WTC11 (cell line): ENCODE measurements around the gene MPST.

Source experiments
- AFF4 ChIP-seq: sonication (generic); formaldehyde crosslinking; IDR thresholded peaks from 2 replicates; pipeline ENCODE4 v1.8.1; 2023; ENCODE audit warnings: mild to moderate bottlenecking, missing genetic modification reagents, borderline replicate concordance
- ATF1 ChIP-seq: sonication (generic); formaldehyde crosslinking; IDR thresholded peaks from 2 replicates; pipeline ENCODE4 v1.8.1; 2023; ENCODE audit warnings: mild to moderate bottlenecking, moderate library complexity, missing genetic modification reagents
- ATF3 ChIP-seq: sonication (generic); formaldehyde crosslinking; conservative IDR thresholded peaks from 2 replicates; pipeline ENCODE4 v1.8.1; 2022; ENCODE audit warnings: mild to moderate bottlenecking, missing genetic modification reagents
- ATF6 ChIP-seq: sonication (generic); formaldehyde crosslinking; IDR thresholded peaks from 2 replicates; pipeline ENCODE4 v1.8.1; 2023; ENCODE audit warnings: mild to moderate bottlenecking, missing genetic modification reagents
- CBFB ChIP-seq: sonication (generic); formaldehyde crosslinking; IDR thresholded peaks from 2 replicates; pipeline ENCODE4 v1.8.1; 2022; ENCODE audit warnings: mild to moderate bottlenecking, low read depth, missing genetic modification reagents
- CREB1 ChIP-seq: sonication (generic); formaldehyde crosslinking; IDR thresholded peaks from 2 replicates; pipeline ENCODE4 v1.8.0; 2023; ENCODE audit warnings: mild to moderate bottlenecking, missing genetic modification reagents
- CTCF ChIP-seq: fragments of 200-600 bp; IDR thresholded peaks from 2 replicates; pipeline ENCODE4 v1.8.0; 2022; ENCODE audit warnings: antibody characterized with exemption
- ELF4 ChIP-seq: sonication (generic); formaldehyde crosslinking; IDR thresholded peaks from 2 replicates; pipeline ENCODE4 v1.8.1; 2022; ENCODE audit warnings: low read depth, mild to moderate bottlenecking, moderate library complexity, missing genetic modification reagents
- FOXK1 ChIP-seq: sonication (generic); formaldehyde crosslinking; IDR thresholded peaks from 2 replicates; pipeline ENCODE4 v1.8.0; 2022; ENCODE audit warnings: mild to moderate bottlenecking, moderate library complexity, missing genetic modification reagents
- IRF1 ChIP-seq: sonication (generic); formaldehyde crosslinking; IDR thresholded peaks from 2 replicates; pipeline ENCODE4 v1.8.0; 2023; ENCODE audit warnings: missing genetic modification reagents
- MAX ChIP-seq: sonication (generic); formaldehyde crosslinking; IDR thresholded peaks from 2 replicates; pipeline ENCODE4 v1.8.0; 2022; ENCODE audit warnings: mild to moderate bottlenecking, missing genetic modification reagents
- NR2C2 ChIP-seq: sonication (generic); formaldehyde crosslinking; IDR thresholded peaks from 2 replicates; pipeline ENCODE4 v1.8.0; 2022; ENCODE audit warnings: mild to moderate bottlenecking, missing genetic modification reagents
- USF2 ChIP-seq: sonication (generic); formaldehyde crosslinking; IDR thresholded peaks from 2 replicates; pipeline ENCODE4 v1.8.1; 2023; ENCODE audit warnings: mild to moderate bottlenecking, missing genetic modification reagents, moderate library complexity
- TF ChIP-seq, protein P1 (sequence below): sonication (generic); formaldehyde crosslinking; IDR thresholded peaks from 2 replicates; pipeline ENCODE4 v1.8.1; 2023; ENCODE audit warnings: mild to moderate bottlenecking, moderate library complexity, missing genetic modification reagents

DNA sequence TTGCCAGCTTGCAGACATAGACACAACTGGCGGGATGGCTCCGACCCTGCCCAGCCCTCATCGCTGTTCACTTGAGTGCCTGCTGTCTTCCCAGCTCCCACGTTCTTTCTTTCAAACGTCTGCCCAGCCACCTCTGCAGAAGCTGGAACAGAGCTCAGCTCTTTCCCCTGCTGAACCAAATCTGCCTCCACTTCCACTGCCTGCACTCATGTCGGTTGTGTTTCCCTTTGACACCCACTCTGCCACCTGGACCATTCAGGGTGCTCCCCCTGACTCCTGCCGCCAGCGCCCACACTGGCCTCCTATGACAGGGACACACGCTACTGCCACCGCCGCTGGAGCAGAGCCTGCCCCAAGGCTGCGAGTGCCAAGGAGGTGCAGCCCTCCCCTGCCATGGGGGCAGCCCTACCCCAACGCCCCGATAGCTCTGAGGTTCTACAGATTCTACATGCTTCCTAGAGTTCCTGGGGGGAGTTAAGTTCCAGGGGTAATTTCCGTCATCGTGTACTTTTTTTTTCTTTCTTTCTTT lies 38.2 kb upstream of the MPST start:
- TF ChIP-seq IRF1 (CRISPR knock-in tag) = no peak
- no peak for TF ChIP-seq FOXK1 (CRISPR knock-in tag)
- TF ChIP-seq AFF4 = no peak
- no peak for TF ChIP-seq CTCF
- no peak for TF ChIP-seq USF2
- no peak for TF ChIP-seq ATF3 (CRISPR knock-in tag)
- TF ChIP-seq ATF1 (CRISPR knock-in tag) = no peak
- no peak for TF ChIP-seq ELF4
- TF ChIP-seq, protein P1, sequence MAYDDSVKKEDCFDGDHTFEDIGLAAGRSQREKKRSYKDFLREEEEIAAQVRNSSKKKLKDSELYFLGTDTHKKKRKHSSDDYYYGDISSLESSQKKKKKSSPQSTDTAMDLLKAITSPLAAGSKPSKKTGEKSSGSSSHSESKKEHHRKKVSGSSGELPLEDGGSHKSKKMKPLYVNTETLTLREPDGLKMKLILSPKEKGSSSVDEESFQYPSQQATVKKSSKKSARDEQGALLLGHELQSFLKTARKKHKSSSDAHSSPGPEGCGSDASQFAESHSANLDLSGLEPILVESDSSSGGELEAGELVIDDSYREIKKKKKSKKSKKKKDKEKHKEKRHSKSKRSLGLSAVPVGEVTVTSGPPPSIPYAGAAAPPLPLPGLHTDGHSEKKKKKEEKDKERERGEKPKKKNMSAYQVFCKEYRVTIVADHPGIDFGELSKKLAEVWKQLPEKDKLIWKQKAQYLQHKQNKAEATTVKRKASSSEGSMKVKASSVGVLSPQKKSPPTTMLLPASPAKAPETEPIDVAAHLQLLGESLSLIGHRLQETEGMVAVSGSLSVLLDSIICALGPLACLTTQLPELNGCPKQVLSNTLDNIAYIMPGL (CRISPR knock-in tag) = no peak
- TF ChIP-seq CREB1 = no peak
- no peak for TF ChIP-seq NR2C2 (CRISPR knock-in tag)
- TF ChIP-seq MAX (CRISPR knock-in tag) = no peak
- TF ChIP-seq ATF6 (CRISPR knock-in tag) = no peak
- TF ChIP-seq CBFB (CRISPR knock-in tag) = no peak
